T47D (cell line): ENCODE results near the gene MGME1.

Source experiments
- DNase-seq, 2 experiments: peaks; one replicate each; pipeline versions ENCODE4 v3.0.0 to v3.0.0-alpha.2; 2011 to 2012; ENCODE audit warnings: low read depth in 1 of 2, low spot score in 1 of 2
- JUND ChIP-seq: IDR thresholded peaks from 2 replicates; pipeline ENCODE4 v1.6.1; 2012; ENCODE audit warnings: low read depth
- in situ Hi-C: cut with HindIII; loops from 2 replicates; pipeline ENCODE4 v1.10.0; 2016; ENCODE audit warnings: low sequenced_read_pairs, low pct_unique_long_range_greater_than_20kb

Gene MGME1

GRCh38 chr20:17935186-17935585 lies 33.6 kb upstream of the MGME1 start:
- in situ Hi-C loops = no loop called here
- no peak for DNase-seq
- TF ChIP-seq JUND = no peak

GRCh38 chr20:17935761-17936160 lies 33.1 kb upstream of the MGME1 start:
- in situ Hi-C loops = no loop called here
- DNase-seq = no peak
- TF ChIP-seq JUND = no peak

- DNase-seq = no peak
- TF ChIP-seq JUND = no peak
- in situ Hi-C loops = no loop called here
These were observed 32.5 kb upstream of the MGME1 start for GRCh38 chr20:17936286-17936760.

- in situ Hi-C loops = no loop called here
- no peak for TF ChIP-seq JUND
- DNase-seq = no peak
These were observed 31.8 kb upstream of the MGME1 start for GRCh38 chr20:17936761-17937732.

- peak; percentile 37 to 63 for DNase-seq
- in situ Hi-C loops = no loop called here
These were observed 29.8 kb upstream of the MGME1 start for GRCh38 chr20:17938871-17939619.

GRCh38 chr20:17939622-17940223 lies 29.1 kb upstream of the MGME1 start:
- TF ChIP-seq JUND = no peak
- no peak for DNase-seq
- in situ Hi-C loops = no loop called here

More at GRCh38 chr20:17938871-17939619, 29.8 kb upstream of the MGME1 start:
- no peak for TF ChIP-seq JUND

GRCh38 chr20:17940224-17940971 lies 28.4 kb upstream of the MGME1 start:
- no peak for TF ChIP-seq JUND
- in situ Hi-C loops = no loop called here
- no peak for DNase-seq

- no peak for TF ChIP-seq JUND
- DNase-seq = no peak
- in situ Hi-C loops = no loop called here
These were observed 27.6 kb upstream of the MGME1 start for GRCh38 chr20:17941087-17941825.

- TF ChIP-seq JUND = no peak
- DNase-seq = no peak
- in situ Hi-C loops = no loop called here
These were observed 27.0 kb upstream of the MGME1 start for GRCh38 chr20:17941826-17942196.

GRCh38 chr20:17943343-17943742 lies 25.5 kb upstream of the MGME1 start:
- no peak for DNase-seq
- in situ Hi-C loops = no loop called here
- no peak for TF ChIP-seq JUND

GRCh38 chr20:17944854-17945474 lies 23.9 kb upstream of the MGME1 start:
- in situ Hi-C loops = no loop called here
- TF ChIP-seq JUND = no peak
- no peak for DNase-seq

- TF ChIP-seq JUND = no peak
- no peak for DNase-seq
- in situ Hi-C loops = no loop called here
These were observed 22.8 kb upstream of the MGME1 start for GRCh38 chr20:17946040-17946439.
